ENCODE measurements around the gene AQP3. TPM values are rescaled to one million over a fixed set of nuclear protein-coding genes. Genes with fewer than 3 reads are reported as not detected.
A peak's percentile ranks its signal among the peaks of the same experiment; 100 is the strongest.

Gene AQP3
- total RNA-seq, 1 donor from 2014 or later = 1.1 TPM

DNA sequence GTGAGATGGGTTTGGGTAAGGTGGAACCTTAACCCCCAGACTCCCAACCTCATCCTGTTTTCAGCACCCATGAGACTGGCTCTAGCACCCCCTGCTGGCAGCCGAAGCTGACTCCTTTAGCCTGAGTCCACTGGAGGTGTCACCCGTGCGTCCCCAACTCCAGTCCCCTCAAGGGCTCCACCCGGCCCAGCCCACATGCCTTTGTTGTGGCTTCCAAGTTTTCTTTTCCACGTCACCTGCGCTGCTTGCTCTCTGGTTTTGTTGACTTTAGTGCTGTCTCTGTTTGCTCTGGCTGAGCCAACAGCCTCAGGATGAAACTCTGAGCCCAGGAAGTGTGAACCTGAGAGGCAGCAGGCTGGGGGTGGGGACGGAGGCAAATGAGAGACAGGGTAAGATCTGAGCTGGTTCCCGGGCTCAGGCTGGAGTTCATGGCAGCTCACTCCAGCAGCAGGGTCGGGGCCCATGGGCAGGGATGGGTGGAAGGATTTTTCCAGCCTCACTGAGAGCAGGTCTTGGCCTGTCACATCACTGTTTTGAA is 31.8 kb downstream of the AQP3 start:
- Mint-ChIP-seq H3K27ac (ENCODE audit: unreplicated experiment) (no peak overlapping the region), H3K27me3 (ENCODE audit: low read depth) (peaks cover 2% of the 10 kb centered on the region), H3K4me1 (no peaks in the 10 kb centered on the region), H3K36me3 (ENCODE audit: low read depth) (no peaks in the 10 kb centered on the region), H3K4me3 (no peak overlapping the region), H3K9me3 (no peaks in the 10 kb centered on the region)
- DNase-seq (ENCODE audit: low read depth, low spot score) = peak; percentile 69
- TF ChIP-seq, protein P1, sequence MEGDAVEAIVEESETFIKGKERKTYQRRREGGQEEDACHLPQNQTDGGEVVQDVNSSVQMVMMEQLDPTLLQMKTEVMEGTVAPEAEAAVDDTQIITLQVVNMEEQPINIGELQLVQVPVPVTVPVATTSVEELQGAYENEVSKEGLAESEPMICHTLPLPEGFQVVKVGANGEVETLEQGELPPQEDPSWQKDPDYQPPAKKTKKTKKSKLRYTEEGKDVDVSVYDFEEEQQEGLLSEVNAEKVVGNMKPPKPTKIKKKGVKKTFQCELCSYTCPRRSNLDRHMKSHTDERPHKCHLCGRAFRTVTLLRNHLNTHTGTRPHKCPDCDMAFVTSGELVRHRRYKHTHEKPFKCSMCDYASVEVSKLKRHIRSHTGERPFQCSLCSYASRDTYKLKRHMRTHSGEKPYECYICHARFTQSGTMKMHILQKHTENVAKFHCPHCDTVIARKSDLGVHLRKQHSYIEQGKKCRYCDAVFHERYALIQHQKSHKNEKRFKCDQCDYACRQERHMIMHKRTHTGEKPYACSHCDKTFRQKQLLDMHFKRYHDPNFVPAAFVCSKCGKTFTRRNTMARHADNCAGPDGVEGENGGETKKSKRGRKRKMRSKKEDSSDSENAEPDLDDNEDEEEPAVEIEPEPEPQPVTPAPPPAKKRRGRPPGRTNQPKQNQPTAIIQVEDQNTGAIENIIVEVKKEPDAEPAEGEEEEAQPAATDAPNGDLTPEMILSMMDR (conservative IDR thresholded peaks at IDR 0.05) = peak; percentile 71

DNA sequence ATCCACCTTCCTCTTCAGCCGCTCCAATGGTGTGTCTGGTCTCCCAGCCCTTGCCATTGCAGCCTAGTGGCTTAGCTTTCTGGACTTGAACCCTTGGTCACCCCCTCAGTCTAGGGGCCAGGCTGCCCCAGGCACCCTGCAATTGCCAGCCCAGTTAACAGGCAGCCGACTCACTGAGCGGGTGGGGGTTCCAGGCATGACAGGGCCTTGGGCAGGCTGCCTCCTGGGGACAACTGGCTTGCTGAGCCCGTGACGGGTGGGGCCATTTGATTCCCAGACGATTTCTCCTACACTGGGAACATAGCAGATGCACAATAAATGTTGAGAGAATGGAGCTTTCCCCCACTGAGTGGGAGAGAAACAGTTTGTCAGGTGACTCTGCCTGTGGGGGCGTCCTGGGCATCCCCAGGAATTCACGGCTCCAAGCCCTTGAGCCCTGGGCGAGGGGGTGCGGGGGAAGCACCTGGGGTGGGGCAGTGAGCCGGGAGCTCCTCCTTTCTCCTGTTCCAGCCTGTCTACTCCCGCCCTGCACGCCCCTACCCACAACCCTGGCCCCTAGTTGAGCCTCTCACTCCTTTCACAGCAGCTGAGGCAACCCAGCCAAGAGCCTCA is 32.4 kb downstream of the AQP3 start:
- Mint-ChIP-seq H3K36me3 (ENCODE audit: low read depth) (no peaks in the 10 kb centered on the region), H3K4me1 (no peaks in the 10 kb centered on the region), H3K27me3 (ENCODE audit: low read depth) (peaks cover 2% of the 10 kb centered on the region), H3K9me3 (no peaks in the 10 kb centered on the region), H3K27ac (ENCODE audit: unreplicated experiment) (no peak overlapping the region), H3K4me3 (no peak overlapping the region)
- DNase-seq (ENCODE audit: low read depth, low spot score) = no peak
- TF ChIP-seq, protein P1 (conservative IDR thresholded peaks at IDR 0.05) = no peak

DNA sequence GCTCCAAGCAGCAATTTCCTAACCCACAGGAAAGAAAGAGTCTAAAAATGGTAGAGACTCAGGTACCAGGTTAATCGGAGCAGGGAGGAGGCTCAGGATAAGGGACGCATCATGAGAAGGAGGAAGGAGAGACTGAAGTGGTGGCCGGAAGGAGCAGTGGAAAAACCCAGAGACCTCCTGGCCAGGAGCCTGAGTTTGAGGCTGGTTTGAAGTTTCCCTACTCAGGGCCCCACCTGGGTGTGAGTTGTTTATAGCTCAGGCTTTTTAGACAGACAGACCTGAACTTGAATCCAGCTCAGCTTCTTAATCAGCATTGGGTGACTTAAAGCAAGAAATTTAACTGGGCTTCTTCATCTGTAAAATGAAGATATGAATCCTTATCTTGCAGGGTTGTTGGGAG is 33.1 kb downstream of the AQP3 start:
- no peak overlapping the region for H3K4me3 Mint-ChIP-seq
- H3K9me3 Mint-ChIP-seq = no peaks in the 10 kb centered on the region
- TF ChIP-seq, protein P1 (conservative IDR thresholded peaks at IDR 0.05) = no peak
- no peak for DNase-seq (ENCODE audit: low read depth, low spot score)
- H3K36me3 Mint-ChIP-seq (ENCODE audit: low read depth) = no peaks in the 10 kb centered on the region
- no peaks in the 10 kb centered on the region for H3K4me1 Mint-ChIP-seq
- H3K27me3 Mint-ChIP-seq (ENCODE audit: low read depth) = peaks cover 2% of the 10 kb centered on the region
- H3K27ac Mint-ChIP-seq (ENCODE audit: unreplicated experiment) = no peak overlapping the region

DNA sequence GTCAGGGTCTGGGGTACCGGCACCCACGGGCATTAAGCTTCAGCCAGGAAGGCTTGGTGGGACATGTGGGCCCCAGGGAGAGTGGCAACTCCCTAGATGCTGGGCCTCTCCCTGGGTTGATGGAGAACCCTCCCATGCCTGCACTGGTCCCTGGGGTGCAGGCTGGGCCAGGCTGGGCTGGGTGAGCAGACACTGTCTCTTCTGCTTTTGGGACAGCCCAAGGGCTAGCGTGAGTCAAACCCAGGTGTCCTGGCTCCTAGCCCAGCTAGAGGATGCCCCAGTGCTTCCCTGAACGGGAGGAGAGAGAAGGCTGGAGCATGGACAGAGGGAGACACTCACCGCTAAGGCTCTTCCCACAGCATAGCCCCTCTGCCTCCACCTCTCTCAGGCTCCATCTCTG is 39.3 kb downstream of the AQP3 start:
- no peak for DNase-seq (ENCODE audit: low read depth, low spot score)
- TF ChIP-seq, protein P1 (conservative IDR thresholded peaks at IDR 0.05) = no peak
- H3K4me1 Mint-ChIP-seq = peaks cover 16% of the 10 kb centered on the region
- no peaks in the 10 kb centered on the region for H3K9me3 Mint-ChIP-seq
- H3K27me3 Mint-ChIP-seq (ENCODE audit: low read depth) = no peaks in the 10 kb centered on the region
- no peaks in the 10 kb centered on the region for H3K36me3 Mint-ChIP-seq (ENCODE audit: low read depth)
- no peak overlapping the region for H3K27ac Mint-ChIP-seq (ENCODE audit: unreplicated experiment)
- H3K4me3 Mint-ChIP-seq = no peak overlapping the region

DNA sequence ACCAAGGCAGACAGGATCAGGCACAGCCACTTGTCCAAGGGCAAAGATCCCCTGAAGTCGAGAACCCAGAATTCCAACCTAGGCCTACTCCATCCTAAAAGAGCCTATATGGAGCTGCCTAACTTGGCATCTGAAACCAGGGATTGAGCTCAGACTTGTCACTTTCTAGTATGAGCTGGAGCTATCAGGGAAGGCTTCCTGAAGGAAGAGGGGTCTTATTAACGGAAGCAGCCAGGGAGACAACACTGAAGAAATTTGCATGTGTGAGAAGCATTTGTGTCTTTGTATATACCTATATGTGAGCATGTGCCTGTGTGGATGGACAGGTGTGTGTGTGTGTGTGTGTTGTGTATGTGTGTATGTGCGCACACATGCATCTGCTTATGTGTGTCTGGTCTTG is 40.3 kb downstream of the AQP3 start:
- no peaks in the 10 kb centered on the region for H3K36me3 Mint-ChIP-seq (ENCODE audit: low read depth)
- H3K4me1 Mint-ChIP-seq = peaks cover 21% of the 10 kb centered on the region
- no peaks in the 10 kb centered on the region for H3K9me3 Mint-ChIP-seq
- DNase-seq (ENCODE audit: low read depth, low spot score) = no peak
- no peak overlapping the region for H3K27ac Mint-ChIP-seq (ENCODE audit: unreplicated experiment)
- H3K27me3 Mint-ChIP-seq (ENCODE audit: low read depth) = no peaks in the 10 kb centered on the region
- TF ChIP-seq, protein P1 (conservative IDR thresholded peaks at IDR 0.05) = no peak
- no peak overlapping the region for H3K4me3 Mint-ChIP-seq
